DMS 273 treated with DMSO at 0.1 percent for 48 hours (cell line): Measurements from ENCODE around the gene DPP8.
"Not testable (repeated sequence)": the region's sequence is repeated elsewhere in the genome, so short reads cannot be mapped to it uniquely, and the experiment has no call there.

Source experiments
- DNase-seq: peaks from one replicate; lab custom pipeline; 2025; lab: John Stamatoyannopoulos, UW

DPP8 gene

GRCh38 chr15:65524226-65524625 lies 6.7 kb upstream of the DPP8 start:
- DNase-seq: no peak

- no peak for DNase-seq
These were observed 3.9 kb upstream of the DPP8 start for GRCh38 chr15:65521350-65521749.

GRCh38 chr15:65518633-65519285 lies 1.3 kb upstream of the DPP8 start:
- DNase-seq: no peak

- DNase-seq: no peak
These were observed 348 bp upstream of the DPP8 start for GRCh38 chr15:65517866-65518207.

GRCh38 chr15:65512807-65513416 lies 4.6 kb downstream of the DPP8 start:
- no peak for DNase-seq

GRCh38 chr15:65512189-65512588 lies 5.3 kb downstream of the DPP8 start:
- no peak for DNase-seq

GRCh38 chr15:65509321-65509720 lies 8.2 kb downstream of the DPP8 start:
- DNase-seq: no peak

- no peak for DNase-seq
These were observed 23.4 kb downstream of the DPP8 start for GRCh38 chr15:65494076-65494475.

GRCh38 chr15:65484876-65485275 lies 32.6 kb downstream of the DPP8 start:
- DNase-seq: no peak

GRCh38 chr15:65476903-65477302 lies 40.6 kb downstream of the DPP8 start:
- no peak for DNase-seq

GRCh38 chr15:65470866-65471265 lies 46.6 kb downstream of the DPP8 start:
- no peak for DNase-seq

- DNase-seq: no peak
These were observed 49.1 kb downstream of the DPP8 start for GRCh38 chr15:65468229-65468909.

GRCh38 chr15:65466901-65467300 lies 50.6 kb downstream of the DPP8 start:
- no peak for DNase-seq

- not testable (repeated sequence) for DNase-seq
These were observed 54.4 kb downstream of the DPP8 start for GRCh38 chr15:65463096-65463495.

- no peak for DNase-seq
These were observed 56.6 kb downstream of the DPP8 start for GRCh38 chr15:65460741-65461347.

GRCh38 chr15:65455256-65455655 lies 62.2 kb downstream of the DPP8 start:
- not testable (repeated sequence) for DNase-seq

GRCh38 chr15:65451989-65452388 lies 65.5 kb downstream of the DPP8 start:
- DNase-seq: no peak

- DNase-seq: no peak
These were observed 66.9 kb downstream of the DPP8 start for GRCh38 chr15:65450556-65450955.

GRCh38 chr15:65447145-65447544 lies 70.3 kb downstream of the DPP8 start:
- DNase-seq: no peak

- DNase-seq: no peak
These were observed 83.3 kb downstream of the DPP8 start for GRCh38 chr15:65434201-65434600.

- no peak for DNase-seq
These were observed 85.8 kb downstream of the DPP8 start for GRCh38 chr15:65431731-65432130.

- no peak for DNase-seq
These were observed 91.2 kb downstream of the DPP8 start for GRCh38 chr15:65426216-65426853.

GRCh38 chr15:65424683-65425082 lies 92.8 kb downstream of the DPP8 start:
- no peak for DNase-seq
